ENCODE results near the gene KIRREL3.

The KIRREL3 gene

DNA sequence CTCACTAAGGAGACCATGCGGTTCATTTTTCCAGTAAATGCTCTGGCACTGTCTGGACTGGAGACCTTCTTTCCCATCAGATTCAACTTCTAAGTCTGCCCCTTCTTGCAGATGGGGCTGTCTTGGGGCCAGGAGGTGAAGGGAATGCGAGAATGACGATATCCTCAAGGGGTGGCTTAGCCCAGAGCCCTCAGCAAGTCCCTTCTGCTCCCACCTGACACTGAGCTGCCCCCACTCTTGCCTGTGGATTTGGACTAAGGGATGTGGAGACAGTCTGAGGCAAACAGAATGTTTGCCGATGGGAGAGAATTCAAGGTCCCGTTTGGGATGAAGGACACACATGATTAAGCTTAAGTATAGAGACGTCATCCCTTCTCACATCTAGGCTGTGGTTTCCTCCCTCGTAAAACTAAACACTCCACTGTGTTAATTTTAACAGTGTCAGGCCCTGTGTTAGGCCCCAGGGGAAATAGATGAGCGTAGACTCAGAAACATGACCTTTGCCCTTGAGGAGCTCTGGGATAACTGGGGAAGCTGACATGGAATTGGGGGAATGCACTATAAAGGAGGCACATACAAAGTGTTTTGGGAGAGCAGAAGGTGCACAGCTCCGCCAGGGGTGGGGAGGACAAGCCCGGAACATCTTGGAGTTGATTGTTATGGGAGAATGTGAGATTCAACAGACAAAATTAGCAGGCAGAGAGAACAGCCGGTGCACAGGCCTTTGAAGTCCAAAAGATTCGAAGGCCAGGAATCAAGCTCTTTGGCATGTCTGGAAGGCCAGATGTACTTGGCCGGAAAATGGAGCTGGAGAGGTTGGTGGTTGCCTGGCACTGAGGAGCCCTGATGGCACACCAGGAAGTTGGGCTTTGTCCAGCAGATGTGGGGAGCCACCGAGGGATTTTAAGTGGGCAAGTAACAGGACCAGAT is 573.5 kb downstream of the KIRREL3 start:
- no peak for DNase-seq

DNA sequence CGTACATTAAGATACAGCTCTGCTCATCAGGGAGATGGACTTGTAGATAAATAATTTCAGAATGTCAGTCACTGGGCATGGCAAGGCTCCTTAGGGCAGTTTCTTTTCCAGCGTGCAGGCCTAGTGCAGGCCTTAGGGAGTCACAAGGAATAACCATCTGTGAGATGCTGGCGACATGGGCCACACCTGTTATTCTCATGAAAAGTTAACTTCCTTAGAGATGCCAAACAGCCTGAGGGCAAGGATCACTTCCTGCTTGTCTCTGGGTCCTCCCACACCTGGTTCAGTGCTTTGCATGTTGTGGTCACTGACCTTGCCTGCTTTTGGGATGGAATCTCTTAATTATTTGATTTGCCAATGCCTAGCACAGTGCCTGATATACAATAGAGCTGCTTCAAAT is 574.5 kb downstream of the KIRREL3 start:
- no peak for DNase-seq

GRCh38 chr11:126424471-126425039 is 576.0 kb downstream of the KIRREL3 start:
- DNase-seq, result no peak

DNA sequence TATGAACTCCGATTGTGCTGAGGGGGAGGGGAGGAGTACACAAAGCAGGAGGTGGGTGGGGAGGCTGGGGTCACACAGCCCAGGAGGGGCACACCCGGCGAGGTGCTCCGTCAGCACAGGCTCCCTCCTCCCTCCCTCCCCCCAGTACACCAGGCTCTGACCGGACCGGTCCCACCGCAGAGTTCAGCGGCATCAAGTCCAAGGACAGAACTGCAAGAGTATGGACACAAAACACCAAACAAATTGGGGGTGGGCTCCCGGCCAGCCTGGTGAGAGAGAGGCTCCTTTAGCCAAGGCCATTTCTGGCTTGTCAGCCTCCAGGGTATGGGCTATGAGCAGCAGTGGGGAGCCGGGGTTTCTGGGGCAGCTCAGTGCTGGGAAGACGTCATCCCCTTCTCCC is 576.8 kb downstream of the KIRREL3 start:
- no peak for DNase-seq

DNA sequence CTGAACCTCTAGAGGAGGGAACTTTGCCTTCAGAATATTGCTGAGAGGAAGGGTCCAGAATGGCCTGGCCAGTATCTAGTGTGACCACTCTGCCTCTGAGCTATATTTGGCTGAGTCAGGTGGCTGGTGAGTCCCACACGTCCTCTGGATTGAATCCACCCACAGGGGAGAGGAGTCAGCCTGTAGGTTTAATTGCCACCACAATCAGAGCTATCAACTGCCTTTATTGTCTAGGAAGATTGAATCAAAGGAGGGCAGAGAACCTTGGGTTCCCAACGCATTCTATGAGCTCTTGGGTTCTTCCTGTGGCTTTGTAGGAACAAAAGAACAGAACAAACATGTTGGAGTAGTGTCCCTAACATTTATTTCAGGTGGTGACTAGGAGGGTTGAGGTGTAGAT is 577.4 kb downstream of the KIRREL3 start:
- no peak for DNase-seq

DNA sequence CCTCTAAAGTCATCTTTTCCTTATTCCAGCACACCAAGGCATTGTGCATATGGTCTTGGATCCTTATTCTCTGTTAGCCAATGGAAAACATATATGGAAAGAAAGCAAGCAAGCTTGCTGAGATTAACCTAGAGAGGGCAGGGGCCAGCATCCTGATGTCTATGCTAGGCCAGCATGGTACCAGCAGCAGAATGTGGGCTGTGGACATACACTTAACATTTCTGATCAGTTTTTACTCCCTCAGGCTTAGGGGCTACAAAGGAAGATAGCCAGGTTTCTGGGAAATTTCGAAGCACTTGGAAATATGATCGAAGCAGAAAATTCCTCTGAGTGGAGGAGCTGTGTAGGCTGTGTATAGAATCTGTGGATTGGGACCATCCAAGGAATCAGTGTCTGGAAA is 578.1 kb downstream of the KIRREL3 start:
- DNase-seq, result no peak

DNA sequence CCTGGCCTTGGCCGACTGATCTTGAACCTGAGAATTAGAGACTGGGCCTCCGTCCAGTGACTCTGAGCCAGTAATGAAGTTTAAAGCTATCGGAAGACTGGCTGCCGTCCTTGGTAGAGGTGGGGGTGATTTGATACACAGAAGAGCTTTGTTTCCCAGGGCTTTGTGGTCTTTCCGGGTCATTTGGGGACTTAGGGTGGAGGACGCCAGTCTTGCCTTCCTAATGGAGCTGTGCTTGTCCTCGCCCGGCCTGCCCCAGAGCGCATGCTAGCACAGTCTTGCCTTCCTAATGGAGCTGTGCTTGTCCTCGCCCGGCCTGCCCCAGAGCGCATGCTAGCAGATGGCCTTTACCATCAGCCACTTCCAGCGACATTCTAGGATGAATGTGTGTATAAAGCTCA is 579.3 kb downstream of the KIRREL3 start:
- no peak for DNase-seq

DNA sequence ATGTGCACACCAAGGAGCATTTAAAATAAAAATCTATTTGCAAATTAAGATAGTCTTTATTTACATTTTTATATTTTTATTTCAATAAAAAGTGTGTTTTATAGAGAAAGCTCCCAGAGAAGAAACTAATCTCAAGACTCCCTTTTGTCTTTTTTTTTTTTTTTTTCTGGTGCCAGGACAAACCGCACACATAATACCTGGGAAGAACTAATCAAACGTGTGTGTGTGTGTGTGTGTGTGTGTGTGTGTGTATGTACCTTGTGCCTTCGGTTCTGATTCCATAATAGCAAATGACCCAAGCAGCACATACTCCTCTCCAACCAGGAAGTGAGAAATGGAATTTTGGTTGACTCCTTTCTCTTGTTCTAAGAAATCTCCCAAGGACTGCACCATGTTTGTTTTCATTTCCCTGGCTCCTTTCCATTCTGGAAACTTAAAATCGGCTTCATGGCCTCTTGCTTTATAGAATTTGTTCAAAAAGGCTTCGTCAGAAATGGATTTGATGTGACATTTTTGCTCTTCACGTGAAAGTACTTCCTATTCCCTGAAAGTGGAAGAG is 579.8 kb downstream of the KIRREL3 start:
- no peak for DNase-seq

DNA sequence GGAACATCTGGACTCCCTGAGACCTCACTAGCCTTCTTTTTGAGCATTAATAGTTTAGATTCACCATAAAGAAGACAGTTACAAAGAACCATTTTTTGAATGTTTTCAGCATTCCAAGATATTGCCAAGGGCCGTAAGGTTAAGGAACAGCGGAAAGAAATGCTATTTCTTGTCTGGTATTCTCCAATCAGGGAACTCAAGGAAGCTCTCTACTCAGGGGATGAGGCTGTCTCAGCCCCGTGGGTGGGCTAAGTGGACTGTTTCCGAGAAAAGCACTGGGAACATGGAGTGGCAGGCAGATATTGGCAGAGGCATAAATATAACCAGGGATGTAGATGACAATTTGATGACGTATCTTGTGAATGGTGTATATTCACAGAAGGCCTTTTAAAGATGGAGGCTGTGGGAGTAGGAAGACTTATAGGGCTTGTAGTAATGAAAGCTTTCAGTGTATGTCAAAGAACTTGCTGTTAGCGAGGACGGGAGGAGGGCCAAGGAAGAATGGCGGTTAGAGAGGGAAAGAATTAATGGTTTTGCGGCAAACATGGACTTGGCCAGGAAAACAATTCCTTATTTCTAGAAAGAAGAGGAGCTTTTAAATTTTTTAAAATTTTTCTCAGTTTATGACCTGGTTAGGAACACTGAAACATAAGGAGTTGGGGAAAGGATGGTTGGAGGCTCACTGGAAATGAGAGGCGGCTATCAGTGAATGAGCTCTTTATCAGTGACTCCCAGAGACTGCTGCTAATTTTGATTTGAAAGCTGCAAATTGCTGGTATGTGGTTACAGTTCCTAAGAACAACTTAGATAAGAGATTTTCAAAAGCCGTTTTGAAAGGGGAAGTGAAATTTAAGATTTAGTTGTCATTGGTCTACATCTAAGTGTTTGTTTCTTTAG is 580.5 kb downstream of the KIRREL3 start:
- DNase-seq, result no peak

- no peak for DNase-seq
Measured at GRCh38 chr11:126418887-126419286, 581.7 kb downstream of the KIRREL3 start.

DNA sequence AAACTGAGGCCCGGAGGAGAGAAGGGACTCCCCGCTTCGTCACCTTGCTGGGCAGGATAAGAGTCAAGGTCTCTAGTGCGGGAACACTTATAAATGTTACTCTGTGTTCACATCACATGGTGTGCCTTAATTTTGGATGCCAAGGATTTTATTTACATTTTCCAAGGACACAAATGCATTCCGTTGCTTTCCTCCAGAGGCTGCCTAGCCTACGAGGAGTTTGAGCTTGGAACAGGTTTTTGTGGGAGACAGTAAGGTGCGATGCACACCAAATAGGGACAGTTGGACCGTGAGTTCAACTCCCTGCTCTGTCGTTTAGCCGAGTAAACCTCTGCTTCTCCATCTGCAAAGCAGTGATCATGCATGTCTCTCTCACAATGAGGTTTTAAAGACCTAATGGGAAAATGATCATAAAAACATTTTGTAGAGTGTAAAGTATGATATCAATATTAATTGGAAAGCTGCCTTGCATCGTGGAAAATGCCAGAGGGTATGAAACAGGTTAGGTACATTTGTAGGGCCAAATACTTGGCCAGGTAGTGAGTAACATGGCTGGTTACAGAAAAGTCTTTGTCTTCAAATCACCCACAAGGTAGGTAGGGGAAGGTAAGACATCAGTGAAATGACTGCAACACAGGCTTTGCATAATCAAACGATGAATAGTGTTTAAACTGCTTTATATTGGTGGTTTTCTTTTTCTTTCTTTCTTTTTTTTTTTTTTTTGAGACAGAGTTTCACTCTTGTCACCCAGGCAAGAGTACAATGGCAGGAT is 583.3 kb downstream of the KIRREL3 start:
- no peak for DNase-seq

GRCh38 chr11:126416542-126417090 is 584.0 kb downstream of the KIRREL3 start:
- peak; percentile 37 for DNase-seq

GRCh38 chr11:126415669-126416420 is 584.7 kb downstream of the KIRREL3 start:
- no peak for DNase-seq

DNA sequence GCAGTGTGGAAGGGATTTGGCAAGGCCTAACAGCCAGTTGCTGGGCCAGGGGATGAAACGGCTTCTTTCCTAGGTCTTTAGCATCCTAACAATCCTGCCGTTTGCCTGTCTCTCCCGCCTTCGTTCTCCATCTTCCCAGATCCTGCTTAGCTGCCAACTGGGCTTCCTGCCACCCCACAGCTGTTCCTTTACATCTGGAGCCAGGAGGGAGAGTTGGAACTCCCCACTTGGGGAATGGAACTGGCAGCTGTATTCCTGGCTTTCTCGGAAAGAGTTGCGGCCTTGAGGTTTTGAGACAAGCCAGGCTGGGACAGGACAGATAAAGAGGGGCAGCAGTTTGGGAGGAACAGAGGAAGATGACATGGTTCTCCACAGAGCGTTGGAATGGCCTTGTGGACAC is 585.4 kb downstream of the KIRREL3 start:
- no peak for DNase-seq

- no peak for DNase-seq
Measured at GRCh38 chr11:126414615-126415014, 586.0 kb downstream of the KIRREL3 start.

- DNase-seq, result no peak
Measured at GRCh38 chr11:126413843-126414405, 586.6 kb downstream of the KIRREL3 start.

GRCh38 chr11:126413426-126413825 is 587.1 kb downstream of the KIRREL3 start:
- no peak for DNase-seq

DNA sequence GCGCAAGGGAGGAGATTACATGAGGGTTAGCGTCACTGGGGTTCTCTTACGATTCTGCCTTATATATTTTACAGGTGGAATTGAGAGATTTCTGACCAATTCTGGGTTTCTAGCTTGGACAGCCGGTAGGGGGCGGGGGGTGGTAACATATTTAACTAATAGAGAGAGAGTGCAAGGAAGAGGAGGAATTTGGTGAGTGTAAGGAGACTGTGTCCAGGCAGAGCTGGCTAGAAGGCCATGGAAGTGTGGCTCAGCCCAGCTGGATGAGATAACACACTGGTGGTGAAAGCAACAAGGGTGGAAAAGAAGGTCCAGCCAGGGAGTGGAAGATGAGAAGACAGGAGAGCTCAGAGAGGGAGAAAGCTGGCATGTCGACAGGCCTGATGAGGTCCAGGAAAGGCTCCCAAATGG is 588.6 kb downstream of the KIRREL3 start:
- DNase-seq, result no peak

DNA sequence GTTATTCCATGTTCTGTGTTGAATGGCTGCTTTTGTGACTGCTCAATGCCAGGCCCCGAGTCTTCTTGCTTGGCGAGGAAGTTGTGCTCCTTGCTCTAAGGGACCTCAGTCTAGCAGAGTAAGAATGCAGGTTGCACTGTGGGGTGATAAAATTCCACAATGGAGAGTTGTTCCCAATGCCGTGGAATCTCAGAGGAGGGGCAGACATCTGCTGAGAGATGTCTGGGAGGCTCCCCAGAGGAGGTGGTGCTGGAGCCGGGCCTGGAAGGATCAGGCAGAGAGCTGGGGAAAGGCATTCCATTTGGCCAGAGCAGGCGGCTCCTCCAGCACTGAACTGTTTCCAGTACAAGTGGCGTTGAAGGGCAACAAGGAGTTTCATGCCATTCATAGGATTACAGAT is 589.9 kb downstream of the KIRREL3 start:
- no peak for DNase-seq

DNA sequence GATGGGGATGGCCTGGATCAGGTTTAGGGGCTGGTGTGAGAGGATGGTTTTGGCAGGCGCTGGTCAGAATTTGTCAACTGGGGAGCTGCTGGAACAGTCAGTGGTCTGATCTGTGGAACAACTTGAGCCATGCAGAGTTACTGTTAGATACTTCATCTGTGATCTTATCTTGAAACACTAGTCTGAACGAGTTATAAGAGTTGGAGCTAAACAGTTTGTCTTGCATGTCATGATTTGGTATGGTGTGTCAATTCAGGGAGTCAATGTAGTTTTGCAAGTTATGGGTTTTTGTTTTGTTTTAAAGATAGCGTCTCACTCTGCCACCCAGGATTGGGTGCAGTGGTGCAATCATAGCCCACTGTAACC is 591.0 kb downstream of the KIRREL3 start:
- no peak for DNase-seq
